Fibroblast of peridontal ligament (primary cell): ENCODE measurements around the gene CHCHD1.
A peak's percentile ranks its signal among the peaks of the same experiment; 100 is the strongest.
"Not testable (repeated sequence)": the region's sequence is repeated elsewhere in the genome, so short reads cannot be mapped to it uniquely, and the experiment has no call there.

ENCODE experiments used
- DNase-seq: peaks from one replicate; pipeline ENCODE4 v3.0.0-alpha.2; 2010; ENCODE audit errors: extremely low read depth

CHCHD1 gene

DNA sequence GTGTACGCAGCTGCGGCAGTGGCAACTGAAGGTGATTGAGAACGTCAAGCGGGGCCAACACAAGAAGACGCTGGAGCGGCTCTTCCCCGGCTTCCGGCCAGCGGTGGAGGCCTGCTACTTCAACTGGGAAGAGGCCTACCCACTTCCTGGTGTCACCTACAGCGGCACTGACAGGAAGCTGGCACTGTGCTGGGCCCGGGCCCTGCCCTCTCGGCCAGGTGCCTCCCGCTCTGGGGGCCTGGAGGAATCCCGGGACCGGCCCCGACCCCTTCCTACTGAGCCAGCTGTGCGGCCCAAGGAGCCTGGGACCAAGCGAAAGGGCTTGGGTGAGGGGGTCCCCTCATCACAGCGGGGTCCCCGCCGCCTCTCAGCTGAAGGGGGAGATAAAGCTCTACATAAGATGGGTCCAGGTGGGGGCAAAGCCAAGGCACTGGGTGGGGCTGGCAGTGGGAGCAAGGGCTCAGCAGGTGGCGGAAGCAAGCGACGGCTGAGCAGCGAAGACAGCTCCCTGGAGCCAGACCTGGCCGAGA, 10.1 kb downstream of the CHCHD1 start:
- DNase-seq = no peak

DNA sequence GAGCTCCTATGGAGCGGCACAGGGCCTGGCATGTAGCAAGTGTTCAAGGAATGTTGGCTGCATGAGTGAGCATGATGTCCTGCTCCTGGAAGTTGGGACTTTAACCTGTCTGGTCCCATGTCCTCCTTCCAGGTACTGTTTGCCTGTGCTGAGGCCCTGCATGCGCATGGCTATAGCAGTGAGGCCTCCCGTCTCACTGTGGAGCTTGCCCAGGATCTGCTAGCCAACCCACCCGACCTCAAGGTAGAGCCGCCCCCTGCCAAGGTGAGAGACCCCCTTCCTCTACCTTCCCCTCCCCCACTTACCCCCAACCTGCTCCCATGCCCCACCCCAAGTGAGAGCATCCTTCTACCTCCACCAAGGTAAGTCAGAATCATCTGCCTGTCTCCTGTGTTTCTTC, 11.6 kb downstream of the CHCHD1 start:
- DNase-seq = no peak

- DNase-seq = not testable (repeated sequence)
Observed at GRCh38 chr10:73795491-73795890, 13.6 kb downstream of the CHCHD1 start.

- not testable (repeated sequence) for DNase-seq
Observed at GRCh38 chr10:73796035-73796434, 14.2 kb downstream of the CHCHD1 start.

- DNase-seq = no peak
Observed at GRCh38 chr10:73796766-73797165, 14.9 kb downstream of the CHCHD1 start.

DNA sequence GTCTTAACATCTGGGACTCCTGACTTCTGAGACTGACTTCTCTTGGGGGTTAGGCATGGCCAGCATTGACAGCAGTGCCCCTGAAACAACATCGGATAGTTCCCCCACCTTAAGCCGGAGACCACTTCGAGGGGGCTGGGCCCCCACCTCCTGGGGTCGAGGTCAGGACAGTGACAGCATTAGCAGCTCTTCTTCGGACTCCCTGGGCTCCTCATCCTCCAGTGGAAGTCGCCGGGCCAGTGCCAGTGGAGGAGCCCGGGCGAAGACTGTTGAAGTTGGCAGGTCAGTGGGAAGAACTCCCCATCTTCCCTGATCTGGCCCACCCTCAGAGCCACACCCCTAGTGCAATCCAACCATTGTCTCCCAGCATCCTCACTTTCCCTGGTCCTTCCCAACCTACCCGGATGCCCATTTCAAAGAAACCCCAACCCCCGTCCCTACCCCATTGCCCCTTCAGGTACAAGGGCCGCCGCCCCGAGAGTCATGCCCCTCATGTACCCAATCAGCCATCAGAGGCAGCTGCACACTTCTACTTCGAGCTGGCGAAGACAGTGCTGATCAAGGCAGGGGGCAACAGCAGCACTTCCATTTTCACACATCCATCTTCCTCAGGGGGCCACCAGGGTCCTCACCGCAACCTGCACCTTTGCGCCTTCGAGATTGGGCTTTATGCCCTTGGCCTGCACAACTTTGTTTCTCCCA, 15.6 kb downstream of the CHCHD1 start:
- no peak for DNase-seq

GRCh38 chr10:73798087-73798486, 16.2 kb downstream of the CHCHD1 start:
- no peak for DNase-seq

GRCh38 chr10:73798927-73799560, 17.2 kb downstream of the CHCHD1 start:
- DNase-seq = no peak

GRCh38 chr10:73799899-73800559, 18.2 kb downstream of the CHCHD1 start:
- no peak for DNase-seq

DNA sequence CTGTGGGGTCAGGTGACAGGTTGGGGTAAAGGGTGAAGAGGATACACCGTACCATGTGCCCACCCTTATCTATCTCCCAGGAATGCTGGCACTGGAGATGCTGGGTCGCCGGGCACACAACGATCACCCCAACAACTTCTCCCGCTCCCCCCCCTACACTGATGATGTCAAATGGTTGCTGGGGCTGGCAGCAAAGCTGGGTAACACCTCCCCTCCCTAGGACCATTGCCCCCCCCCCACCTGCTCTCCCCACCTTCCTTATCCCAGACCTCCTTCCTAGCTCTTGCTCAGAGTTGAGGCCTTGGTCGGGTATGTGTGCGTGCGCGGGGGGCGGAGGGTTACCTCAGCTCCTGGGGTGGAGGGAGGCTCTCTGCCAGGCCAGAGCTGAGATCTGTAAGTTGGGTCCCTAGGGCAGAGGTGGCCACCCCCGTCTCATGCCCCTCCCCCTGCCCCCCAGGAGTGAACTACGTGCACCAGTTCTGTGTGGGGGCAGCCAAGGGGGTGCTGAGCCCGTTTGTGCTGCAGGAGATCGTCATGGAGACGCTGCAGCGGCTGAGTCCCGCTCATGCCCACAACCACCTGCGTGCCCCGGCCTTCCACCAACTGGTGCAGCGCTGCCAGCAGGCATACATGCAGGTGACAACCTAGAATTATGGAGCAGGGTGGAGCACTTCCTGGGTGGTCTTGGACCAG, 18.9 kb downstream of the CHCHD1 start:
- no peak for DNase-seq

GRCh38 chr10:73801253-73801590, 19.4 kb downstream of the CHCHD1 start:
- no peak for DNase-seq

GRCh38 chr10:73802276-73802991, 20.6 kb downstream of the CHCHD1 start:
- DNase-seq = no peak

DNA sequence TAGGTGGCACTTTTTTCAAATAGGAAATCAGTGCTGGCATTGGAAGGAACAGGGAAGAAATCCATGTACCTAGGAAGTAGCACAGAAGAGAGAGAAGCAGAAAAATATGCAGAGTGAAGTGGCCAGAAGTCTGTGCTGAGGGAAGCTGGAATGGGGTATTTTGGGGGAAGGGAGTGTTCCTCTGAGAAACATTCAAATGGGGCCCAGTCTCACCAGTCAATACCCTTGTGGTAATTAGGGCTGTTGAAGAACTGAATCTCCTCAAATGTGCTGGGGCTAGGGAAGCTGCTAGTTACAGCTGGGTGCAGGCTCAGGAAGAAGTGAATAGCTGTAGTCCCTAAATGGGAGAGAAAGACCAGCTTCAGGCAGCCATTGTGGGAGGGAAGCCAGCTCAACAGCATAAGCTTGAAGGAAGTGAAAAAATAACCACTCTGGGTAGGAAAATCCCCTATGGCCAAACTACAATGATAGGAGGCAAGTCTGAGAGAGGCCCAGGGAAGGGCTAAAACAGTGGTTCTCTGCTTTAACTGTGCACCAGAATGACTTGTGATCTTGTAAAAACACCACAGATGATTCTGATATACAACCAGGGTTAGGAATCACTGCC, 21.9 kb downstream of the CHCHD1 start:
- no peak for DNase-seq

- DNase-seq = no peak
Observed at GRCh38 chr10:73806176-73806950, 24.5 kb downstream of the CHCHD1 start.

DNA sequence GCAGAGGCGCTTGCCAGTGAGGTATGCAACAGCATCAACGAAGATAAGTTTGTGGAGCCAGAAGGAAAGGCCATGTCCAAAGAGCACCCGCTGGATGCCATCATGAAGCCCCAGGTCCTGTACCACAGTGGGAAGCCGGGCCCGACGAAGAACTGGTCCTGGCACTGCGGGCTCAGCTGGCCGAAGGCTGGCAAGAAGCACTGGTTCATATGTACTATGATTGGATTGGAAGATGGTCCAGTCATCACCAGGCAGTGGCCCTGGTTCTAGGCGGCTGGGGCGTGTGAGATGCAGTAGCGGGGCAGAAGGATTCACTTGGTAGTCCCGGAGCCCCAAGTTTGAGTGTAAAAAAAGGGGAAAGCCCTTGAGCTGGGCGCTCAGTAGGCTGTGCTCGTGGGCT, 25.6 kb downstream of the CHCHD1 start:
- DNase-seq = no peak

- no peak for DNase-seq
Observed at GRCh38 chr10:73808021-73808815, 26.4 kb downstream of the CHCHD1 start.

GRCh38 chr10:73809061-73809818, 27.4 kb downstream of the CHCHD1 start:
- DNase-seq = no peak

DNA sequence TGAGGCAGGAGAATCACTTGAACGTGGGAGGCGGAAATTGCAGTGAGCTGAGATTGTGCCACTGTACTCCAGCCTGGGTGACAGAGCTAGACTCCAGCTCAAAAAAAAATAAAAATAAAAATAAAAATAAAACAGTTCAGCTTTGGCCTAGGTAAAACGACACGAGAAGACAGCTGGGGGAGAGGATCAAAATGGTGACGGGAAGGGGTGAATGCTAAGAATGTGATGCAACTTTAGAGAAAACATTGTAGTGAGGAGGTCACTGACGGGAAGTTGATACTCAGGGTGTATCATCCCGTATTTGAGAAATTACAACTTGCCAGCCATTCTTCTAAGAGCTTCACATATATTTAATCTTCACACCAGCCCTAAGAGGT, 28.5 kb downstream of the CHCHD1 start:
- peak; percentile 40 for DNase-seq
